Kidney (tissue), 14 donors: Measurements from ENCODE around the gene NOD2. TPM values are rescaled to one million over a fixed set of nuclear protein-coding genes. Genes with fewer than 3 reads are reported as not detected.

Source experiments
- DNase-seq, 5 donors: peaks; one replicate each; pipeline ENCODE4 v3.0.0-alpha.2; 2013 to 2020
- FAIRE-seq: peaks from 2 replicates; lab custom pipeline; 2012; peaks lifted over from hg19 to GRCh38; lab: Jason Lieb, UNC
- H3K27ac ChIP-seq, 2 donors: one replicate each; pipeline ENCODE4 v1.7.0; 2013; ENCODE audit warnings: low read depth in 2 of 2, low read length in 2 of 2, inconsistent platforms in 1 of 2
- H3K27me3 ChIP-seq: one replicate; pipeline ENCODE4 v1.7.1; 2013; ENCODE audit warnings: low read length, inconsistent platforms; ENCODE audit not compliant: control insufficient read depth, insufficient read depth
- H3K36me3 ChIP-seq, 3 donors: one replicate each; pipeline versions ENCODE4 v1.7.0 to v1.7.1; 2013; ENCODE audit warnings: low read length in 3 of 3, control low read depth in 1 of 3, inconsistent platforms in 1 of 3; ENCODE audit not compliant: insufficient read depth in 3 of 3, control insufficient read depth in 2 of 3
- H3K4me1 ChIP-seq, 3 donors: one replicate each; pipeline versions ENCODE4 v1.7.0 to v1.7.1; 2013; ENCODE audit warnings: low read length in 3 of 3, inconsistent platforms in 1 of 3, low read depth in 1 of 3; ENCODE audit not compliant: control insufficient read depth in 2 of 3, insufficient read depth in 2 of 3
- H3K4me3 ChIP-seq, 3 donors: one replicate each; pipeline versions ENCODE4 v1.7.0 to v1.8.1; 2013; ENCODE audit warnings: low read length in 3 of 3, control low read depth in 1 of 3, inconsistent platforms in 1 of 3
- H3K9ac ChIP-seq, 3 donors: one replicate each; pipeline versions ENCODE4 v1.7.0 to v1.7.1; 2013; ENCODE audit warnings: low read length in 3 of 3, control low read depth in 1 of 3, inconsistent platforms in 1 of 3
- H3K9me3 ChIP-seq, 3 donors: one replicate each; pipeline versions ENCODE4 v1.7.0 to v1.7.1; 2013; ENCODE audit warnings: low read length in 3 of 3, control low read depth in 1 of 3, inconsistent platforms in 1 of 3; ENCODE audit not compliant: control insufficient read depth in 2 of 3, insufficient read depth in 1 of 3
- intact Hi-C: fragments of 100-400 bp; cut with DNase I; formaldehyde crosslinking; loops from one replicate; pipeline ENCODE4 v1.11.1; 2022
- polyA plus RNA-seq: library from polyadenylated mRNA; stranded (reverse); fragments of 350-450 nt; fragmentation: Illumina TruSeq; extraction: RNeasy Lipid Tissue Mini Kit (QIAGEN cat#74804); gene quantifications from one replicate; pipeline ENCODE4 v1.2.3, GENCODE V29; 2014; ENCODE audit warnings: low read depth, low replicate concordance; ENCODE audit not compliant: insufficient read depth
- total RNA-seq: library from RNA; stranded (reverse); fragmentation: NEBNext Ultra II Directional; extraction: Animal tissue kit (Norgen Biotek cat#: 25700); gene quantifications from one replicate; pipeline ENCODE4 v1.2.1, GENCODE V29; 2021
- TF ChIP-seq, protein P1 (sequence below): IDR thresholded peaks from 3 replicates; pipeline ENCODE4 v1.5.1; 2012; ENCODE audit warnings: mild to moderate bottlenecking, moderate library complexity, borderline replicate concordance; ENCODE audit not compliant: insufficient read depth; ENCODE audit errors: extremely low read depth
- donor health status: control.
- donor health status: control.
- donor health status: control.
- donor health status: control.
- donor health status: control.
- donor health status: DM: yes; HTN: yes; CAD: no.
- donor health status: Normal renal cell carcinoma (clear cell type).

Gene NOD2
- total and polyA plus RNA-seq, 2 donors from 2014 or later: 0.22 to 3.6 TPM

GRCh38 chr16:50705436-50706110, 12.2 kb downstream of the NOD2 start:
- Histone ChIP-seq H3K4me1 (no peaks in the 10 kb centered on the region), H3K9me3 (peaks cover 0 to 11% (median 0%) of the 10 kb centered on the region in 3 donors), H3K9ac (no peak overlapping the region), H3K27ac (no peak overlapping the region), H3K27me3 (no peaks in the 10 kb centered on the region), H3K4me3 (no peak overlapping the region), H3K36me3 (no peaks in the 10 kb centered on the region)
- TF ChIP-seq, protein P1, sequence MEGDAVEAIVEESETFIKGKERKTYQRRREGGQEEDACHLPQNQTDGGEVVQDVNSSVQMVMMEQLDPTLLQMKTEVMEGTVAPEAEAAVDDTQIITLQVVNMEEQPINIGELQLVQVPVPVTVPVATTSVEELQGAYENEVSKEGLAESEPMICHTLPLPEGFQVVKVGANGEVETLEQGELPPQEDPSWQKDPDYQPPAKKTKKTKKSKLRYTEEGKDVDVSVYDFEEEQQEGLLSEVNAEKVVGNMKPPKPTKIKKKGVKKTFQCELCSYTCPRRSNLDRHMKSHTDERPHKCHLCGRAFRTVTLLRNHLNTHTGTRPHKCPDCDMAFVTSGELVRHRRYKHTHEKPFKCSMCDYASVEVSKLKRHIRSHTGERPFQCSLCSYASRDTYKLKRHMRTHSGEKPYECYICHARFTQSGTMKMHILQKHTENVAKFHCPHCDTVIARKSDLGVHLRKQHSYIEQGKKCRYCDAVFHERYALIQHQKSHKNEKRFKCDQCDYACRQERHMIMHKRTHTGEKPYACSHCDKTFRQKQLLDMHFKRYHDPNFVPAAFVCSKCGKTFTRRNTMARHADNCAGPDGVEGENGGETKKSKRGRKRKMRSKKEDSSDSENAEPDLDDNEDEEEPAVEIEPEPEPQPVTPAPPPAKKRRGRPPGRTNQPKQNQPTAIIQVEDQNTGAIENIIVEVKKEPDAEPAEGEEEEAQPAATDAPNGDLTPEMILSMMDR: no peak
- DNase-seq: no peak
- intact Hi-C loops: no loop called here
- no peak for FAIRE-seq

GRCh38 chr16:50706250-50706649, 12.8 kb downstream of the NOD2 start:
- intact Hi-C loops: no loop called here
- no peak for DNase-seq
- H3K27ac ChIP-seq: no peak overlapping the region
- TF ChIP-seq, protein P1: no peak
- no peaks in the 10 kb centered on the region for H3K36me3 ChIP-seq
- no peak overlapping the region for H3K4me3 ChIP-seq
- no peak for FAIRE-seq
- H3K27me3 ChIP-seq: no peaks in the 10 kb centered on the region
- peaks cover 0 to 11% (median 0%) of the 10 kb centered on the region in 3 donors for H3K9me3 ChIP-seq
- H3K9ac ChIP-seq: no peak overlapping the region
- no peaks in the 10 kb centered on the region for H3K4me1 ChIP-seq

DNA sequence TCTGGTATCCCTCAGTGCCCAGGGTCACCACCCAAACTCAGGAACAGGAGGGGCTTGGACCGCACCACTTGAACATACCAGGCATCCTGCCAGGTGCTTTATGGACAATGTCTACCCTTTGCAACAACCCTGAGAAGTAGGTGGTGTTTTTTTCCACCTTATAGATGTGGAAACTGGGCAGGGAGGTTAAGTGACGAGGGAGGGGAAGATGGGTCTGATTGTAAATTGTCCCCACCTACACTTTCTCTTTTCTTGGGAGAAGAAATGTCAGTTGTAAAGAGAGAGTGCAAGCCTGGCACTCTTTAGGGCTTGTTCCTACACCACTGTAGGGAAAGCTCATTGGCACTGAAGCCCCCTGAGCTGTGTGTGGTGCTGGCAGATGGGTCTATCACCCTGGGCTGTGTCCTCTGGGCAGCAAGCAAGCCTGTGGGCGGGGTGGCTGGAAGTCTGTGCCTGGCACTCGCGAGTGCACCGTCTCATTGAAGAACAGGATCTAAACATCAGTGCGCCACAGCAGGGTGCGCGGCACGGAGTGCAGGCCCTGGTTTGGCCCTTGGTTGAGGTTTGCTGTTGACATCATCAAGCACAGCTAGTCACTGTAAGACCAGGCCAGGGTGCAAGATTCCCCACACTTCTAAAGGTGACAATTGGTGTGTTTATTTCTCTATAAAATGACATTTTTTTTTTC, 15.1 kb downstream of the NOD2 start:
- Histone ChIP-seq H3K4me1 (no peaks in the 10 kb centered on the region), H3K36me3 (no peaks in the 10 kb centered on the region), H3K27ac (no peak overlapping the region), H3K4me3 (no peak overlapping the region), H3K9ac (no peak overlapping the region), H3K27me3 (no peaks in the 10 kb centered on the region), H3K9me3 (peaks cover 0 to 11% (median 0%) of the 10 kb centered on the region in 3 donors)
- no peak for FAIRE-seq
- no peak for DNase-seq
- intact Hi-C loops: no loop called here
- TF ChIP-seq, protein P1: no peak
